Breast epithelium (tissue), 4 donors: ENCODE data around the gene MRTFA. TPM values are rescaled to one million over a fixed set of nuclear protein-coding genes. Genes with fewer than 3 reads are reported as not detected.
A peak's percentile ranks its signal among the peaks of the same experiment; 100 is the strongest.

ENCODE experiments used
- DNase-seq, 2 donors: peaks; one replicate each; pipeline ENCODE4 v3.0.0-alpha.2; 2019; ENCODE audit warnings: low spot score in 2 of 2
- H3K27ac ChIP-seq, 2 donors: fragments of 200-600 bp; sonication (generic) in 1 of 2; one replicate each; pipeline ENCODE4 v1.5.1; 2016 to 2019; ENCODE audit warnings: mild to moderate bottlenecking in 1 of 2
- H3K27me3 ChIP-seq, 2 donors: fragments of 200-600 bp; sonication (generic) in 1 of 2; one replicate each; pipeline versions ENCODE4 v1.5.1 to v1.6.0; 2017 to 2019; ENCODE audit warnings: control low read depth in 1 of 2, mild to moderate bottlenecking in 1 of 2
- H3K36me3 ChIP-seq: fragments of 200-600 bp; one replicate; pipeline ENCODE4 v1.5.1; 2019
- H3K4me1 ChIP-seq, 2 donors: fragments of 200-600 bp; sonication (generic); one replicate each; pipeline ENCODE4 v1.5.1; 2016 to 2019; ENCODE audit warnings: control low read depth in 1 of 2
- H3K4me3 ChIP-seq, 3 donors: fragments of 200-600 bp; sonication (generic); 1 replicate in 2 of 3; 2 replicates in 1 of 3; pipeline ENCODE4 v1.5.1; 2016 to 2019; ENCODE audit warnings: mild to moderate bottlenecking in 3 of 3, moderate library complexity in 2 of 3
- H3K9me3 ChIP-seq, 2 donors: fragments of 200-600 bp; sonication (generic) in 1 of 2; one replicate each; pipeline ENCODE4 v1.5.1; 2016 to 2019; ENCODE audit warnings: control low read depth in 1 of 2
- POLR2A ChIP-seq: fragments of 450-650 bp; IDR thresholded peaks from one replicate; pipeline ENCODE4 v1.6.1; 2016; ENCODE audit warnings: antibody characterized with exemption, mild to moderate bottlenecking, moderate library complexity
- POLR2AphosphoS5 ChIP-seq, 3 donors: sonication (generic); formaldehyde crosslinking; IDR thresholded peaks; one replicate each; pipeline ENCODE4 v1.6.1; 2017; ENCODE audit warnings: antibody characterized with exemption in 3 of 3
- intact Hi-C: fragments of 100-400 bp; cut with DNase I; formaldehyde crosslinking; loops from one replicate; pipeline ENCODE4 v1.15.1; 2023; ENCODE audit warnings: low total_unique reads
- total RNA-seq, 3 donors: library from RNA; depleted of rRNA; stranded (reverse); fragments of >200 nt; gene quantifications; one replicate each; pipeline ENCODE4 v1.1.0, GENCODE V29; 2016
- TF ChIP-seq, protein P1 (sequence below), 3 donors: fragments of 450-650 bp; IDR thresholded peaks; one replicate each; pipeline ENCODE4 v1.5.1; 2016 to 2017; ENCODE audit warnings: antibody characterized with exemption in 3 of 3, mild to moderate bottlenecking in 3 of 3, moderate library complexity in 3 of 3

Gene MRTFA
- total RNA-seq, 3 donors from 2014 or later: 47.0 to 69.2 (median 65.7) TPM

DNA sequence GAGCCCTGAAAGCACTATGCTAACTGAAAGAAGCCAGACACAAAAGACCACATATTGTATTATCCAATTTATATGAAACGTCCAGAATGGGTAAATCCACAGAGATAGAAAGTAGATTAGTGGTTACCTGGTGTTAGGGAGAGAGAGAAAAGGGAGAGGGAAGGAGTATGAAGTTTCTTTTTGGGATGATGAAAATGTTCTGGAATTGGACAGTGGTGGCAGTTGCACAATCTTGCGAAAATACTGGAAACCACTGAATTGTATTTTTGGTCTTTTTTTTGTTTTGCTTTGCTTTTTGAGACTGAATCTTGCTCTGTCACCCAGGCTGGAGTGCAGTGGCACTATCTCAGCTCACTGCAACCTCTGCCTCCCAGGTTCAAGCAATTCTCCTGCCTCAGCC, 63.5 kb downstream of the MRTFA start:
- Histone ChIP-seq H3K27me3 (no peaks in the 10 kb centered on the region), H3K9me3 (no peaks in the 10 kb centered on the region), H3K4me1 (peaks cover 0 to 4% of the 10 kb centered on the region in 2 donors), H3K27ac (peak overlapping the region; percentile 52 to 82), H3K36me3 (no peaks in the 10 kb centered on the region), H3K4me3 (peak overlapping the region in 1 of 3 donors; percentile 13)
- intact Hi-C loops: no loop called here
- no peak for DNase-seq
- TF ChIP-seq POLR2AphosphoS5 (IDR thresholded peaks at IDR 0.05) (no peak), POLR2A (no peak)
- TF ChIP-seq, protein P1, sequence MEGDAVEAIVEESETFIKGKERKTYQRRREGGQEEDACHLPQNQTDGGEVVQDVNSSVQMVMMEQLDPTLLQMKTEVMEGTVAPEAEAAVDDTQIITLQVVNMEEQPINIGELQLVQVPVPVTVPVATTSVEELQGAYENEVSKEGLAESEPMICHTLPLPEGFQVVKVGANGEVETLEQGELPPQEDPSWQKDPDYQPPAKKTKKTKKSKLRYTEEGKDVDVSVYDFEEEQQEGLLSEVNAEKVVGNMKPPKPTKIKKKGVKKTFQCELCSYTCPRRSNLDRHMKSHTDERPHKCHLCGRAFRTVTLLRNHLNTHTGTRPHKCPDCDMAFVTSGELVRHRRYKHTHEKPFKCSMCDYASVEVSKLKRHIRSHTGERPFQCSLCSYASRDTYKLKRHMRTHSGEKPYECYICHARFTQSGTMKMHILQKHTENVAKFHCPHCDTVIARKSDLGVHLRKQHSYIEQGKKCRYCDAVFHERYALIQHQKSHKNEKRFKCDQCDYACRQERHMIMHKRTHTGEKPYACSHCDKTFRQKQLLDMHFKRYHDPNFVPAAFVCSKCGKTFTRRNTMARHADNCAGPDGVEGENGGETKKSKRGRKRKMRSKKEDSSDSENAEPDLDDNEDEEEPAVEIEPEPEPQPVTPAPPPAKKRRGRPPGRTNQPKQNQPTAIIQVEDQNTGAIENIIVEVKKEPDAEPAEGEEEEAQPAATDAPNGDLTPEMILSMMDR (IDR thresholded peaks at IDR 0.05): no peak

DNA sequence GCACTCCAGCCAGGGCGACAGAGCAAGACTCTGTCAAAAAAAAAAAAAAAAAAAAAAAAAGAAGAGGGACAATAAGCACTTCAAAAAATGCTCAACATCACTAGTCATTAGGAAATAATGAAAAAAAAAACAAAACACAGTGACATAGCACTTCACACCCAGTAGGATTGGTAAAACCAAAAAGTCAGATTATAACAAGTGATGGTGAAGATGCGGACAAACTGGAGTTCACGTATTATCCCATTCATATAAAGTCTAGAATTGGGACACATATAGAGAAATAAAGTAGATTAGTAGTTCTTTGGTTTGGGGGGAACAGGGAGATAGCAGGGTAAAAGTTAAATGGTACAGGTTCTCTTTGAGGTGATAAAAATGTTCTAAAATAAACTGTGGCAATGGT, 64.6 kb downstream of the MRTFA start:
- Histone ChIP-seq H3K27ac (no peak overlapping the region), H3K9me3 (no peaks in the 10 kb centered on the region), H3K4me1 (peaks cover 0 to 6% of the 10 kb centered on the region in 2 donors), H3K36me3 (no peaks in the 10 kb centered on the region), H3K27me3 (no peaks in the 10 kb centered on the region), H3K4me3 (no peak overlapping the region)
- TF ChIP-seq POLR2A (no peak), POLR2AphosphoS5 (IDR thresholded peaks at IDR 0.05) (no peak)
- TF ChIP-seq, protein P1 (IDR thresholded peaks at IDR 0.05): no peak
- no peak for DNase-seq
- intact Hi-C loops: no loop called here

DNA sequence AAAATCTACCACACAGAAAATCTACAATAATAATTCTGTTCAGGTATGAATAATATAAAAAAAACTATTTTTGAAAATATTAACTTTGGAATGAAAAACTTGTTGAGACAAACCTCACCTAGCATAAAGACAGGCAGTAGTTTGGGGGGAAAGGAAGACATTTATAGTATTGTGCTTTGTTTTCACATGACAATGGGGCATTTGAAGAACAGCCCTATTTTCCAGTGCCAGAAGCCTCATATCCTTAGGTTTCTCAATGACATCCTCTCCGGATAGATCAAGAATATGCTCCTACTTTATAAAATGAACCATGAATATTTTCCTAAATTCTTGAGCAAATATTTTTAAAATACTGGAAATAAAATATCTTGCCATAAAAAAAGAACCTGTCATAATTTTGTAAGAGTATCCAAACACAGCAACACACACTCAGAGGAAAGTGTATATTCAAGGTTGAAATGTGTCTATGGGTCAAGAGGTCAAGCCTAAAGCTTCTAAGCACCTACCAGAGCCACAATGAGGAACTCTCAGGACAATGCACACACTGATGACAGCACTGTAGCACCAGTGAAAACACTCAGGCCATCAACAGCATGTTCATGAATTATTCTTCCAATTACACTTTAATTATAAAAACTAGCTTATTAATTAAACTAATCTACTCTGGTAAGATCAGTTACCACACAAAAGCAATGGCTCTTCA, 68.7 kb downstream of the MRTFA start:
- intact Hi-C loops: no loop called here
- TF ChIP-seq POLR2AphosphoS5 (IDR thresholded peaks at IDR 0.05) (no peak), POLR2A (no peak)
- TF ChIP-seq, protein P1 (IDR thresholded peaks at IDR 0.05): no peak
- Histone ChIP-seq H3K36me3 (no peaks in the 10 kb centered on the region), H3K9me3 (no peaks in the 10 kb centered on the region), H3K27ac (peak overlapping the region; percentile 26 to 39), H3K4me1 (peaks cover 0 to 6% of the 10 kb centered on the region in 2 donors), H3K27me3 (no peaks in the 10 kb centered on the region), H3K4me3 (no peak overlapping the region)
- no peak for DNase-seq

DNA sequence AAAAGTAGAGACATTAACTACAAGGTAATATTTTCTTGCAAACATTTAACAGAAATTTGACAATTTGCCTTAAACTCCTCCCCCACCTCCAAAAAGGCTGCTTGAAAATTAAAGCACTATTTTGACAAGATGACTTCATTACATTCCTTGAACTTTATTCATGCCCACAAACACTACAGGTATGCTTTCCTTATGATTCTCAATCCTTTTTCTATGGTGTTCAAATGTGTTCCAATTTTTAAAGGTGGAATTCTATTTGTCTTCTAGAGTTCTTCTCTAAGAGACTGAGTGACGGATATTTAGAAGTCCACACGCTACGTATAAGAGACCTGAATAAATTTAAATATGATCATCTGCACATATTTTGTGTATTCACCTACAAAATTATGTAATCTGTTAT, 69.4 kb downstream of the MRTFA start:
- no peaks in the 10 kb centered on the region for H3K27me3 ChIP-seq
- peak overlapping the region in 1 of 2 donors; percentile 26 for H3K27ac ChIP-seq
- no peak overlapping the region for H3K4me3 ChIP-seq
- H3K36me3 ChIP-seq: no peaks in the 10 kb centered on the region
- no peaks in the 10 kb centered on the region for H3K9me3 ChIP-seq
- TF ChIP-seq POLR2A (no peak), POLR2AphosphoS5 (IDR thresholded peaks at IDR 0.05) (no peak)
- TF ChIP-seq, protein P1 (IDR thresholded peaks at IDR 0.05): no peak
- H3K4me1 ChIP-seq: peaks cover 0 to 6% of the 10 kb centered on the region in 2 donors
- intact Hi-C loops: no loop called here
- no peak for DNase-seq

DNA sequence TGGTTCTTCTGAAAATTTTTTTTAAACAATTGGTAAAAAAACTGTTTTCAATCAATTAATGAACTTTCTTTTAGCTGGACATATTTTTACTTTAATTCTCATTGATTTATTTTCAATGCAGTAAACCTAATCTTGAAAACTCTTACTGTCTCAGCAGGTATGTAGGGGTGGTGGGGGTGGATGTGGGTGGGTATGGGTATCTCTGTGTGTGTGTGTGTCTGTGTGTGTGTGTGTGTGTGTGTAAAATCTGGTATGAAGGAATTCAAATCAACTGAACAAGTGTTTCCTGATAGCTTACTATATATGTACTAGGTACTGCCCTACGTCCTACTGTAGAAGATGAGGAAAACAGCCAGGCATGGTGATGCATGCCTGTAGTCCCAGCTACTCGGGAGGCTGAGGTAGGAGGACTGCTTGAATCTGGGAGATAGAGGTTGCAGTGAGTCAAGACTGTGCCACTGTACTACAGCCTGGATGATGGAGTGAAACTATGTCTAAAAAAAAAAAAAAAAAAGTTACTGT, 75.5 kb downstream of the MRTFA start:
- intact Hi-C loops: no loop called here
- H3K4me1 ChIP-seq: no peaks in the 10 kb centered on the region
- H3K9me3 ChIP-seq: no peaks in the 10 kb centered on the region
- no peaks in the 10 kb centered on the region for H3K36me3 ChIP-seq
- TF ChIP-seq, protein P1 (IDR thresholded peaks at IDR 0.05): no peak
- TF ChIP-seq POLR2A: no peak
- TF ChIP-seq POLR2AphosphoS5 (IDR thresholded peaks at IDR 0.05): no peak
- DNase-seq: no peak
- H3K4me3 ChIP-seq: no peak overlapping the region
- no peak overlapping the region for H3K27ac ChIP-seq
- no peaks in the 10 kb centered on the region for H3K27me3 ChIP-seq
